Right ventricle myocardium superior (tissue), 1 donor: ENCODE measurements around the gene SPANXN3. TPM values are rescaled to one million over a fixed set of nuclear protein-coding genes. Genes with fewer than 3 reads are reported as not detected.
"Not testable (repeated sequence)": the region's sequence is repeated elsewhere in the genome, so short reads cannot be mapped to it uniquely, and the experiment has no call there.

ENCODE experiments used
- ATAC-seq: fragments of 200-7000 bp; cut with Tn5 transposase; one replicate; pipeline ENCODE4 v1.9.1; 2020; ENCODE audit warnings: mild to moderate bottlenecking; ENCODE audit not compliant: poor library complexity
- DNase-seq: peaks from one replicate; pipeline ENCODE4 v3.0.0-alpha.2; 2020
- intact Hi-C: fragments of 100-400 bp; cut with DNase I; formaldehyde crosslinking; loops from one replicate; pipeline ENCODE4 v1.11.2; 2022
- long read RNA-seq: library from polyadenylated mRNA; unstranded; transcript quantifications from one replicate; pipeline ENCODE4 v2.0.0, GENCODE V29; 2021
- total RNA-seq: library from RNA; stranded (reverse); fragmentation: NEBNext Ultra II Directional; extraction: Animal tissue kit (Norgen Biotek cat#: 25700); gene quantifications from one replicate; pipeline ENCODE4 v1.2.1, GENCODE V29; 2021
- donor health status: DM: no; HTN: yes; CAD: no; lungs with severe emphysema.

SPANXN3 gene
- total RNA-seq = not detected
- long read RNA-seq = 0 reads

GRCh38 chrX:143517375-143517774 lies at the start of gene SPANXN3:
Gene SPANXN3, minus strand, starts transcription at chrX:143517475. Its CDS starts 84 bp downstream, at chrX:143517391.
- DNase-seq, intact Hi-C loops, ATAC-seq: not testable (repeated sequence)

GRCh38 chrX:143536176-143536575 lies 18.9 kb upstream of the SPANXN3 start:
- no peak for ATAC-seq

DNA sequence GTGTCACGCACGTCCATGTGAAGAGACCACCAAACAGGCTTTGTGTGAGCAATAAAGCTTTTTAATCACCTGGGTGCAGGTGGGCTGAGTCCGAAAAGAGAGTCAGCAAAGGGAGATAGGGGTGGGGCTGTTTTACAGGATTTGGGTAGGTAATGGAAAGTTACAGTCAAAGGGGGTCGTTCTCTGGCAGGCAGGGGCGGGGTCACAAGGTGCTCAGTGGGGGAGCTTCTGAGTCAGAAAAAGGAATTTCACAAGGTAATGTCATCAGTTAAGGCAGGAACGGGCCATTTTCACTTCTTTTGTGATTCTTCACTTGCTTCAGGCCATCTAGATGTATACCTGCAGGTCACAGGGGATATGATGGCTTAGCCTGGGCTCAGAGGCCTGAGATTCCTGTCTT lies 15.1 kb downstream of the SPANXN3 start:
- DNase-seq, ATAC-seq, intact Hi-C loops: not testable (repeated sequence)

More at GRCh38 chrX:143536176-143536575, 18.9 kb upstream of the SPANXN3 start:
- intact Hi-C loops = no loop called here
- no peak for DNase-seq

DNA sequence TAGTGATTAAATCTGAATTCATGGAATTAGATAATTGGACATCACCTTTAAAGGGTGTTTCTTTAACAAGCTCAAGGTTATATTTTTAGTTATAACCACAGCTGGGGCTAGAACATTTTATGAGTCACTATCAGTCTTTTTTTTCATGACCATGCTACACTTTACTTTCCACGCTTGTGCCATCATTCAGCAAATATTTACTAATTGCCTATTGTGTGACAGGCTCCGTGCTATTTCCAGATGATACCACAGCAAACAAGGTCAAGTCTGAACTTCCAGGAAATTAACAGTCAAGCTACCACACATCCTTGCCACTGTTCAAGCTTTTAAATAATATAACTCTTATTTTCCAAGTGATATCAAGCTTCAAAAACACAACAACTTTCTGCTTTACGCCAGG lies 16.5 kb downstream of the SPANXN3 start:
- intact Hi-C loops = no loop called here
- ATAC-seq (no peak), DNase-seq (no peak)

DNA sequence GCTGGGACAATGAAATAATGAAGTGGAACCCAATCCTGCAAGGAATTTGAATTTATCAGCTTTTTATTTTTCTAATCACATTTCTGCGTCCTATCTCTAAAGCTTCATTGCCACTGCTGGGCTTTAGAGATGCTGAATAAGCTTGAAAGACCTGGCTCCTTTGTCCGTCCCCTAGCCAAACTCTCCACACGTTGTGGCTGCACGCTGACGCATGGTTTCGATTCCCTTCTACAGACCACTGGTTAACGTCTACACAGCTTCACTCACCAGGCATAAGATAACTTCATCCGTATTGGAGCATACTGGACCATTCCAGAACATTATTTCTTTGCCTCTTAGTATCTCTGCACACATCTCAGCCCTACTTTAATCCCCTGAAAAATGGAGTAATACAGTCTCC lies 31.2 kb downstream of the SPANXN3 start:
- no peak for ATAC-seq
- intact Hi-C loops = no loop called here
- no peak for DNase-seq

- intact Hi-C loops = no loop called here
- ATAC-seq (no peak), DNase-seq (no peak)
Measured at GRCh38 chrX:143476751-143477150, 40.5 kb downstream of the SPANXN3 start.

DNA sequence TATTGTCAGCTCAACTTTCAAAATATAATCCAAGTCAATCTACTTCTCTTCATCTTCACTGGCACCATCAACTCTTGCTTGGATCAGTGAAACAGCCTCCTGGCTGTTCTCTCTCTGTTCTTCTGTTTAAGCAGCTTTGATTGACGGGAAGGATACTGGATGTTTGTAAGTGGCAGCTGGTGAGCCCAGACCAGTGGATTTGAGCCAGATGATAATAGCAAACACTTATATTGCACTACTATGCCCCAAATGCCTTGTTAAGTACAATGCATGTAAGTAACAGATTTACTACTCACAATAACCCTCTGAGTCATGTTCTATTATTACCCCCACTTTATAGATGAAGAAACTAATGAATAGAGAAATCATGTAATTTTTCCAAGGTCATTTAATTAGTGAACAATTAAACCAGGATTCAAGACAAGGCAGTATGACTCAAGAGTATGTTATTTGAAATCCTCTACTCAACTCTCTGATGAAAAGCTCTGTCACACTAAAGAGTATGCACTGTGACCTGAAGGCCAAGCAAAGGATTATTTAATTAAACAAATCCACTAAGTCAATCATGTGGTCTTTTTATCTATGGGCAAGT lies 44.8 kb downstream of the SPANXN3 start:
- no peak for ATAC-seq
- DNase-seq = no peak

GRCh38 chrX:143466130-143466529 lies 51.1 kb downstream of the SPANXN3 start:
- intact Hi-C loops = no loop called here
- DNase-seq (no peak), ATAC-seq (no peak)

More for the DNA sequence above, 44.8 kb downstream of the SPANXN3 start:
- intact Hi-C loops = no loop called here

DNA sequence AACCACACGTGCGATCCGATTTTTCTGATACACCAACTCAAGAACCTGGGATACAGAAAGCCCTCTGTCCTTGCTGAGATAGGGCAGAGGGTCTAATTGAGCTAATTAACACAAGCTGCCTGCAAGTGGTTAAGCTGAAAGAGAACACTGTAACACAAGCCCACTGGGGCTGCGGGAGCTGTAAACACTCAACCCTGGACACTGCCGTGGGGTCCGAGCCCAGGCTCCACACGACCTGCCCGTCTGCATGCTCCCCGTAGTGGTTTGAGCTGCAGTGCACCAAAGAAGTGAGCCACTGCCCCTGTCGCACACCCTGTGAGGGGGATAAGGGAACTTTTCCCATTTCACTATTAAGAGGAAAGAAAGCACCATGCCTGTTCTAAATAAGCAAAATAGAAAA lies 54.6 kb downstream of the SPANXN3 start:
- intact Hi-C loops = no loop called here
- ATAC-seq = no peak
- DNase-seq = no peak

DNA sequence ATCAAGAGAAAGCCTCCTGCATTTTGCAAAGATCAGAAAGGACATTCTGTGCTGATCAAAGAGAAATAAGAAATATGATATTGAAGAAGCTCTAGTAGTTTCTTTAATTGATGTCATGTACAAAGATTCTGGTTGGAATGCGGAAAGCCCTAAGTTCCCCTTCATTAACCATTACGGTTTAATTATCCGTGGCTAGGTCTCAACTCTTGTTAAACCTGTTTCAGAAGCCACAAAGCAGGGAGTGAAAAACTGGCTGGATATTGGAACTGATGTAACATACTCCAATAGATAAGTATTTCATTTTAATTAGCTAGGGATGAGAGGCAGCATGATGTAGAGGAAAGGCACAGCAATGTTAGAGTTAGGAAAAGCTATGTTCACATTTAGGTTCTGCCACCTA lies 55.7 kb downstream of the SPANXN3 start:
- intact Hi-C loops = no loop called here
- DNase-seq = no peak
- no peak for ATAC-seq

Other genes with a start within 250 kb of the SPANXN3 start
- gene SLITRK4, start 118.6 kb upstream of the SPANXN3 start, total RNA-seq = 0.38 TPM
- not detected for gene SPANXN2, start 203.3 kb upstream of the SPANXN3 start, total RNA-seq